ENCODE data around the gene ADAMTS2. TPM values are rescaled to one million over a fixed set of nuclear protein-coding genes. Genes with fewer than 3 reads are reported as not detected.

ADAMTS2 gene
- total RNA-seq, 1 experiment from 2014 or later, result 3.9 TPM

- DNase-seq (ENCODE audit: low read depth, low spot score), result no peak
- Histone ChIP-seq H3K4me2 (ENCODE audit: low read length) (no peak overlapping the region), H3K27ac (ENCODE audit: low read depth, low read length) (no peak overlapping the region), H3K79me2 (ENCODE audit: insufficient read depth, low read length) (no peaks in the 10 kb centered on the region), H3K4me1 (ENCODE audit: control insufficient read depth in 1 of 2, insufficient read depth in 2 of 2, low read length in 2 of 2) (no peaks in the 10 kb centered on the region), H3K9ac (ENCODE audit: low read length) (no peak overlapping the region), H3K9me3 (ENCODE audit: control insufficient read depth in 1 of 2, insufficient read depth in 1 of 2, low read depth in 1 of 2, low read length in 2 of 2) (no peaks in the 10 kb centered on the region), H3K36me3 (ENCODE audit: control insufficient read depth in 1 of 2, insufficient read depth in 2 of 2, low read length in 2 of 2) (no peaks in the 10 kb centered on the region), H3K27me3 (ENCODE audit: insufficient read depth, low read length) (no peaks in the 10 kb centered on the region), H3K9me2 (ENCODE audit: insufficient read depth) (no peaks in the 10 kb centered on the region), H4K20me1 (ENCODE audit: insufficient read depth) (no peaks in the 10 kb centered on the region), H3K4me3 (replicated peaks in 1 of 2; ENCODE audit: low read depth in 1 of 2, low read length in 2 of 2) (no peak overlapping the region), H2AFZ (ENCODE audit: low read depth, low read length, poor library complexity, severe bottlenecking) (no peak overlapping the region)
- no peak for ATAC-seq
- ChIA-PET POLR2A (no interaction called here), CTCF (no interaction called here), RAD21 (ENCODE audit: low non-redundant PET in 1 of 2, low total read pairs in 2 of 2, uncharacterized antibody in 2 of 2, unreplicated experiment in 2 of 2) (no interaction called here)
- intact Hi-C loops (cut with micrococcal nuclease), result no loop called here
- no peak for TF ChIP-seq EZH2 (IDR thresholded peaks at IDR 0.05)
- no peak for TF ChIP-seq YY1 (IDR thresholded peaks at IDR 0.05; ENCODE audit: extremely low read depth, insufficient replicate concordance, low read depth, low read length)
- no peak for TF ChIP-seq EGR1 (IDR thresholded peaks at IDR 0.05; ENCODE audit: low read depth)
- no peak for TF ChIP-seq ATF3 (IDR thresholded peaks at IDR 0.05)
- no peak for TF ChIP-seq SP1 (IDR thresholded peaks at IDR 0.05; ENCODE audit: low read depth)
- no peak for TF ChIP-seq CTCF (IDR thresholded peaks at IDR 0.05 in 2 of 3, conservative IDR thresholded peaks at IDR 0.05 in 1 of 3; ENCODE audit: borderline replicate concordance in 1 of 3, insufficient read depth in 1 of 3, low read depth in 2 of 3, low read length in 2 of 3)
- TF ChIP-seq SRF (IDR thresholded peaks at IDR 0.05; ENCODE audit: low read depth), result no peak
- TF ChIP-seq CBX3 (IDR thresholded peaks at IDR 0.05; ENCODE audit: low read depth), result no peak
- TF ChIP-seq TCF7L2 (IDR thresholded peaks at IDR 0.05; ENCODE audit: borderline replicate concordance, extremely low read depth, insufficient read depth, insufficient read length), result no peak
- no TSS peak for BruUV-seq (replicated peaks)
These were observed 76.1 kb downstream of the ADAMTS2 start for GRCh38 chr5:179268966-179269693.

All from HCT116 (cell line).